GM18511 (cell line): ENCODE measurements around the gene PCDHB11.
"Not testable (repeated sequence)": the region's sequence is repeated elsewhere in the genome, so short reads cannot be mapped to it uniquely, and the experiment has no call there.

Source experiments
- ATAC-seq: cut with Tn5 transposase; IDR thresholded peaks from one replicate; pipeline ENCODE4 v1.9.1; 2021; ENCODE audit warnings: mild to moderate bottlenecking, moderate library complexity; ENCODE audit not compliant: unreplicated experiment

The PCDHB11 gene

DNA sequence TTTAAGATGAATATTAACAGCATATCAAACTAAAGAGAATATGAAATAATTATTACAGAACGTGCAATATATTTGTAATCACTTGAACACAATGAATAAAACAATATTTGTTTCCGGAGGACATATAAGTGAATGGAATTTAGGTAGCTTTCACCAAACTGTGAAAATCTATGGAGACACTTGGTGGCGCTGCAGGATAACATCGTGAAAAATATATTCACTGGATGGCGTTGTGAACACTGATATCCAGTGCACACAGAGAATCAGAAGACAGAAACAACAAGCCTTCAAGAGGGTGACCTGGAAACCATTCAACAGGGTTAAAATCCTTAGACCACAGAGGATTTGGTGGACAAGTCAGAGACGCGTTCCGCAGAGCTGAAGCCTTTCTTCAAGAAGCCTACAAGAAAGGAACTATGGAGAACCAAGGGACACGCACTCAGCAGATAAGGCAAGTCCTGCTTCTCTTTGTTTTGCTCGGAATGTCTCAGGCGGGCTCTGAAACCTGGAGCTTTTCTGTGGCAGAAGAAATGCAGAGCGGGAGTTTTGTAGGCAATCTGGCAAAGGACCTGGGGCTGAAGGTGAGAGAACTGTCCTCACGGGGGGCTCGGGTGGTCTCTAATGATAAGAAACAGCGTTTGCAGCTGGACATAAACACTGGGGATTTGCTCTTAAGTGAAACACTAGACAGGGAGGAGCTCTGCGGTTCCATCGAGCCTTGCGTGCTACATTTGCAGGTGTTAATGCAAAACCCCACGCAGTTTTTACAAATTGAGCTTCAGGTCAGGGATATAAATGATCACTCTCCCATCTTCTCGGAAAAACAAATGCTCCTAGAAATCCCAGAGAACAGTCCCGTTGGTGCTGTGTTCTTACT lies at the start of gene PCDHB11:
PCDHB11 (plus strand) TSS at position 269 of the 877 bp plus-strand sequence; CDS start at position 417, 148 bp downstream.
- no peak for ATAC-seq

DNA sequence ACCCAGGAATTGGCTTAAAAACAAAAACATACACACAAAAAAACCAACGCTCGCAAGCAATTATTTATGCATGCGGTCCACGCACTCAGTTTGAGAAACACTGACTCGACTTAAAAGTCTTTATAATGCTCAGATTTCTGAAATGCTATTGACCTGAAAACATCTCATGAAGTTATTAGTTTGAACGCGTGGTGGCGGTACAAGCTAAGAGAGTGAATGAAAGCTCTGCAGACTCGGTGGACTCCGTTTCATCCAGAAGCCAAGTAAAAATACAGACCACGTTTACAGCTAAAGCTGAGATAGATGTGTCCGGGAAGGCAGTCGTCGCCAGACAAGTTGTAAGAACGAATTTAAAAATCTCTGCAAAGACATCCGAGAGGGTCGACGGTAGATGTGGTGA lies 49.6 kb upstream of the PCDHB11 start, which contains the start of gene PCDHB6:
PCDHB6 (plus strand) TSS at position 246 of the 400 bp plus-strand sequence. CDS start 201 bp downstream, outside the sequence.
- no peak for ATAC-seq

DNA sequence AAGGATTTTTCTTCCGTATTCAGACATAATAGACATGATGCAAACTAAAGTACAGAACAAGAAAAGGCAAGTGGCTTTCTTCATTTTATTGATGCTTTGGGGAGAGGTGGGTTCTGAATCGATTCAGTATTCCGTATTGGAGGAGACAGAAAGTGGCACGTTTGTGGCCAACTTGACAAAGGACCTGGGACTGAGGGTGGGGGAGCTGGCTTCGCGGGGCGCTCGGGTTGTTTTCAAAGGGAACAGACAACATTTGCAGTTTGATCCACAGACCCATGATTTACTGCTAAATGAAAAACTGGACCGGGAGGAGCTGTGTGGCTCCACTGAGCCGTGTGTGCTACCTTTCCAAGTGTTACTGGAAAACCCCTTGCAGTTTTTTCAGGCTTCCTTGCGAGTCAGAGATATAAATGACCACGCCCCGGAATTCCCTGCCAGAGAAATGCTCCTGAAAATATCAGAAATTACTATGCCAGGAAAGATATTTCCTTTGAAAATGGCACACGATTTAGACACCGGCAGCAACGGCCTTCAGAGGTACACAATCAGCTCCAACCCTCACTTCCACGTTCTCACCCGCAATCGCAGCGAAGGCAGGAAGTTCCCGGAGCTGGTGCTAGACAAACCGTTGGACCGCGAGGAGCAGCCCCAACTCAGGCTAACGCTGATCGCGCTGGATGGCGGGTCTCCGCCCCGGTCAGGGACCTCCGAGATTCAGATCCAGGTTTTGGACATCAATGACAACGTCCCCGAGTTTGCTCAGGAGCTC lies 49.0 kb upstream of the PCDHB11 start:
- no peak for ATAC-seq

DNA sequence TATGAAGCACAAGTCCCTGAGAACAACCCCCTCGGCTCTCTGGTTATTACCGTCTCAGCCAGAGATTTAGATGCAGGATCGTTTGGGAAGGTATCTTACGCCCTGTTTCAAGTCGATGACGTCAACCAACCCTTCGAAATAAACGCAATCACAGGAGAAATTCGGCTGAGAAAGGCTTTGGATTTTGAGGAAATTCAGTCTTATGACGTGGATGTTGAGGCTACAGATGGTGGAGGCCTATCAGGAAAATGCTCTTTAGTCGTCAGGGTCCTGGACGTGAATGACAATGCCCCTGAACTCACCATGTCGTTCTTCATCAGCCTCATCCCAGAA lies 48.5 kb upstream of the PCDHB11 start:
- no peak for ATAC-seq

DNA sequence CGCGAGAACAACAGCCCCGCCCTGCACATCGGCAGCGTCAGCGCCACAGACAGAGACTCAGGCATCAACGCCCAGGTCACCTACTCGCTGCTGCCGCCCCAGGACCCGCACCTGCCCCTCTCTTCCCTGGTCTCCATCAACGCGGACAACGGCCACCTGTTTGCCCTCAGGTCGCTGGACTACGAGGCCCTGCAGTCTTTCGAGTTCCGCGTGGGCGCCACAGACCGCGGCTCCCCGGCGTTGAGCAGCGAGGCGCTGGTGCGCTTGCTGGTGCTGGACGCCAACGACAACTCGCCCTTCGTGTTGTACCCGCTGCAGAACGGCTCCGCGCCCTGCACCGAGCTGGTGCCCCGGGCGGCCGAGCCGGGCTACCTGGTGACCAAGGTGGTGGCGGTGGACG lies 47.8 kb upstream of the PCDHB11 start:
- ATAC-seq, result not testable (repeated sequence)

DNA sequence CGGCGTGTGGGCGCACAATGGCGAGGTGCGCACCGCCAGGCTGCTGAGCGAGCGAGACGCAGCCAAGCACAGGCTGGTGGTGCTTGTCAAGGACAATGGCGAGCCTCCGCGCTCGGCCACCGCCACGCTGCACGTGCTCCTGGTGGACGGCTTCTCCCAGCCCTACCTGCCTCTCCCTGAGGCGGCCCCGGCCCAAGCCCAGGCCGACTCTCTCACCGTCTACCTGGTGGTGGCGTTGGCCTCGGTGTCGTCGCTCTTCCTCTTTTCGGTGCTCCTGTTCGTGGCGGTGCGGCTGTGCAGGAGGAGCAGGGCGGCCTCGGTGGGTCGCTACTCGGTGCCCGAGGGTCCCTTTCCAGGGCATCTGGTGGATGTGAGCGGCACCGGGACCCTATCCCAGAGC lies 47.3 kb upstream of the PCDHB11 start:
- ATAC-seq, result not testable (repeated sequence)

DNA sequence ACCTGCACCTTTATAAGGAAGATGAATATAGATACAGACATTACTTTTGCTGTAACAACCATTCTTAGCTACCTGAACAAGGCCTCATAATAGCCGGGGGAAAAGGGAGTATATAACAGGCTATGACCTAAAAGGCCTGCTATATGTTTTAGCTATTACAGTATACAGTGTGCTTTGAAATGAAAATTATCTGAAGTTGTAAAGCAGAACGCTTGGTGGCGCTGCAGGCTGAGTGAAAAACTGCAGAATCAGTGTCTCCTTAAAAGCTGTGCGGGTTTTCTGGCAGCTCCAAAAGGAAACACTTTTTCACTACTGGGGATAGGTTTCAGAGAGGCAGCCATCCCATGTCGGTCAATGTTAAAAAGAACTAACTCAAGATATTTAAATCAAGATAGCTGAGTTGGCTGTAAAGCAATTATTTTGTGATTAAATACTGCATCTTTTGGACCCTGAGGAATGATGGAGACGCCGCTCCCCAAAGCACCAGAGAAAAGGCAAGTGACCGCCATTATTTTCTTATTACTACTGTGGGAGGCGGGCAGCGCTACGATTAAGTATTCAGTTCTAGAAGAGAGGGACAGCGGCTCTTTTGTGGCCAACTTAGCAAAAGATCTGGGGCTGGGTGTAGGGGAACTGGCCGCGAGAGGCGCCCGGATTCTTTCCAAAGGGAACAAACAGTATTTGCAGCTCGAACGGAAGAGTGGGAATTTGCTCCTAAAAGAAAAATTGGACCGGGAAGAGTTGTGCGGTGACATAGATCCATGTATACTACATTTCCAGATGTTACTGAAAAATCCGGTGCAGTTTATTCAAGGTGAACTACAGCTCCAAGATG lies 43.7 kb upstream of the PCDHB11 start:
- no peak for ATAC-seq

DNA sequence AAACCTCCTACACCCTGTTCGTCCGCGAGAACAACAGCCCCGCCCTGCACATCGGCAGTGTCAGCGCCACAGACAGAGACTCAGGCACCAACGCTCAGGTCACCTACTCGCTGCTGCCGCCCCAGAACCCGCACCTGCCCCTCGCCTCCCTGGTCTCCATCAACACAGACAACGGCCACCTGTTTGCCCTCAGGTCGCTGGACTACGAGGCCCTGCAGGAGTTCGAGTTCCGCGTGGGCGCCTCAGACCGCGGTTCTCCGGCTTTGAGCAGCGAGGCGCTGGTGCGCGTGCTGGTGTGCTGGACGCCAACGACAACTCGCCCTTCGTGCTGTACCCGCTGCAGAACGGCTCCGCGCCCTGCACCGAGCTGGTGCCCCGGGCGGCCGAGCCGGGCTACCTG lies 42.1 kb upstream of the PCDHB11 start:
- ATAC-seq, result not testable (repeated sequence)

DNA sequence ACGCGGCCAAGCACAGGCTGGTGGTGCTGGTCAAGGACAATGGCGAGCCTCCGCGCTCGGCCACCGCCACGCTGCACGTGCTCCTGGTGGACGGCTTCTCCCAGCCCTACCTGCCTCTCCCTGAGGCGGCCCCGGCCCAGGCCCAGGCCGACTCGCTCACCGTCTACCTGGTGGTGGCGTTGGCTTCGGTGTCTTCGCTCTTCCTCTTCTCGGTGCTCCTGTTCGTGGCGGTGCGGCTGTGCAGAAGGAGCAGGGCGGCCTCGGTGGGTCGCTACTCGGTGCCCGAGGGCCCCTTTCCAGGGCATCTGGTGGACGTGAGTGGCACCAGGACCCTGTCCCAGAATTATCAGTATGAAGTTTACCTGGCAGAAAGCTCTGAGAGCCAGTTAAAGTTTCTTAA lies 41.5 kb upstream of the PCDHB11 start:
- not testable (repeated sequence) for ATAC-seq

DNA sequence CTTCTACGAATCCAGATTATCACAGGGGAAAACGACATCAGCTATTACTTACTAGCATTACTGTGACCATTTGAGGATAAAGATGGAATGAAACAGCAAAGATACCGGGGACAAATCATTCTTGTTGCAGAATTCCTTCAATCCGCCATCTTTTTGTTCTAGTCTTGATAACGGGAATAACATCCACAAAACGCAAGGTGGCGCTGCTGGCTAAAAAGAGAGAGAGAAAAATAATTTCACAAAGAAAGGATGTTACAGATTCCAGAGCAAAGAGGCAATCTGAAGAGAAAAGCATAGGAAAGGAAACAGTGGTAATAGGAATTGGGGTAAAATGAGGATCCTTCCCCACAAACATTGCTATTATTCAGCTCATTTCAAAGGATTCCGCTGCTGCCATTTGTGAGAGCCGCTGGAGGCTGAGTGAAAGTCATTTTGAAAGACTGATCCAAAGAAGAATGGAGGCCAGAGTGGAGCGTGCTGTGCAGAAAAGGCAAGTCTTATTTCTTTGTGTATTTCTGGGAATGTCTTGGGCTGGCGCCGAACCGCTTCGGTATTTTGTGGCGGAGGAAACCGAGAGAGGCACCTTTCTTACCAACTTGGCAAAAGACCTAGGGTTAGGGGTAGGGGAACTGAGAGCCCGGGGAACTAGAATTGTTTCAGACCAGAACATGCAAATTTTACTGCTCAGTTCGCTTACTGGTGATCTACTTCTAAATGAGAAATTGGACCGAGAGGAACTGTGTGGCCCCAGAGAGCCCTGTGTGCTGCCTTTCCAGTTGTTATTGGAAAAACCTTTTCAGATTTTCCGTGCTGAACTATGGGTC lies 26.8 kb upstream of the PCDHB11 start, which contains the start of gene PCDHB7:
PCDHB7 (plus strand) TSS at position 264 of the 824 bp plus-strand sequence; CDS start at position 456, 192 bp downstream.
- no peak for ATAC-seq

DNA sequence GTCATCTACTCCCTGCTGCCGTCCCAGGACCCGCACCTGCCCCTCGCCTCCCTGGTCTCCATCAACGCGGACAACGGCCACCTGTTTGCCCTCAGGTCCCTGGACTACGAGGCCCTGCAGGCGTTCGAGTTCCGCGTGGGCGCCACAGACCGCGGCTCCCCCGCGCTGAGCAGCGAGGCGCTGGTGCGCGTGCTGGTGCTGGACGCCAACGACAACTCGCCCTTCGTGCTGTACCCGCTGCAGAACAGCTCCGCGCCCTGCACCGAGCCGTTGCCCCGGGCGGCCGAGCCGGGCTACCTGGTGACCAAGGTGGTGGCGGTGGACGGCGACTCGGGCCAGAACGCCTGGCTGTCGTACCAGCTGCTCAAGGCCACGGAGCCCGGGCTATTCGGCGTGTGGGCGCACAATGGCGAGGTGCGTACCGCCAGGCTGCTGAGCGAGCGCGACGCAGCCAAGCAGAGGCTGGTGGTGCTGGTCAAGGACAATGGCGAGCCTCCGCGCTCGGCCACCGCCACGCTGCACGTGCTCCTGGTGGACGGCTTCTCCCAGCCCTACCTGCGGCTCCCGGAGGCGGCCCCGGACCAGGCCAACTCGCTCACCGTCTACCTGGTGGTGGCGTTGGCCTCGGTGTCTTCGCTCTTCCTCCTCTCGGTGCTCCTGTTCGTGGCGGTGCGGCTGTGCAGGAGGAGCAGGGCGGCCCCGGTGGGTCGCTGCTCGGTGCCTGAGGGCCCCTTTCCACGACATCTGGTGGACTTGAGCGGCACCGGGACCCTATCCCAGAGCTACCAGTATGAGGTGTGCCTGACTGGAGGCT lies 24.9 kb upstream of the PCDHB11 start:
- ATAC-seq, result not testable (repeated sequence)

DNA sequence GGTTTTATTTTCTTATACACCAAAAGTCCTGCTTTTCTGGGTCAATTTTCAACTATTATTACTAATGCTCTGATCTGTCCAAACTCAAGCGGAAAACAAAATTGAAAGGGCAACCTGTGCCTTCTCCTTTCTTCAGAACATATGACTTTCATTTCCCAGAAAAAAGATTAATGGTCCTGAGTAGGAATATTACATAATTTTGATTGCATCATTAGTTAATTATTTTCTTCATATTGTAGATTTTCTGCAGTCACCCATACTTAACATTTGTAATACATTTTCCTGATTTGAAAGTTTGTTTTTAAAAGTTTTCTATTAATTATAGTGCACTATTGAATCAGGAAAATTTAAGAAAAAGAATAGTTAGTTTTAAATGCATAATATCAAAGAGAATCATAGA lies 23.5 kb upstream of the PCDHB11 start:
- ATAC-seq, result no peak

DNA sequence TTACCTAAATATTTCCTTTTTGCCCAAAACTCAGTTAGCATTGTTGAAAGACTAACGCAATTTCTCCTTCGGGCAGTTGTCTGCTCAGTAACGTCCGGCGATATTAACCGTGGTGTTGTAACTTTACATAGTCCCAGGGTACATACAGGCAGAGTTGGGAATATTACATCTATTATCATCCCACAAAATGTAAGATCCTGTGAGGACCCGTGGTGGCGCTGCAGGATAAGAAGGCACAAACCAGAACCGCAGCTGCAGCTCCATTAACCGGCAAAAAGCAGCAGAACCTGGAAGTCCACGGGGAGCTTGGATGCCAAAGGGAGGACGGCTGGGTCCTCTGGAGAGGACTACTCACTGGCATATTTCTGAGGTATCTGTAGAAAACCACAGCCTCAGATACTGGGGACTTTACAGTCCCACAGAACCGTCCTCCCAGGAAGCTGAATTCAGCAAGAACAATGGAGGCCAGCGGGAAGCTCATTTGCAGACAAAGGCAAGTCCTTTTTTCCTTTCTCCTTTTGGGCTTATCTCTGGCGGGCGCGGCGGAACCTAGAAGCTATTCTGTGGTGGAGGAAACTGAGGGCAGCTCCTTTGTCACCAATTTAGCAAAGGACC lies 21.7 kb upstream of the PCDHB11 start, which contains the start of gene PCDHB8:
PCDHB8 (plus strand) TSS at position 214 of the 615 bp plus-strand sequence; CDS start at position 459, 245 bp downstream.
- not testable (repeated sequence) for ATAC-seq

DNA sequence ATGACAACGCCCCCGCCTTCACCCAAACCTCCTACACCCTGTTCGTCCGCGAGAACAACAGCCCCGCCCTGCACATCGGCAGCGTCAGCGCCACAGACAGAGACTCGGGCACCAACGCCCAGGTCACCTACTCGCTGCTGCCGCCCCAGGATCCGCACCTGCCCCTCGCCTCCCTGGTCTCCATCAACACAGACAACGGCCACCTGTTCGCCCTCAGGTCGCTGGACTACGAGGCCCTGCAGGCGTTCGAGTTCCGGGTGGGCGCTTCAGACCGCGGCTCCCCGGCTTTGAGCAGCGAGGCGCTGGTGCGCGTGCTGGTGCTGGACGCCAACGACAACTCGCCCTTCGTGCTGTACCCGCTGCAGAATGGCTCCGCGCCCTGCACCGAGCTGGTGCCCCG lies 20.1 kb upstream of the PCDHB11 start:
- not testable (repeated sequence) for ATAC-seq

DNA sequence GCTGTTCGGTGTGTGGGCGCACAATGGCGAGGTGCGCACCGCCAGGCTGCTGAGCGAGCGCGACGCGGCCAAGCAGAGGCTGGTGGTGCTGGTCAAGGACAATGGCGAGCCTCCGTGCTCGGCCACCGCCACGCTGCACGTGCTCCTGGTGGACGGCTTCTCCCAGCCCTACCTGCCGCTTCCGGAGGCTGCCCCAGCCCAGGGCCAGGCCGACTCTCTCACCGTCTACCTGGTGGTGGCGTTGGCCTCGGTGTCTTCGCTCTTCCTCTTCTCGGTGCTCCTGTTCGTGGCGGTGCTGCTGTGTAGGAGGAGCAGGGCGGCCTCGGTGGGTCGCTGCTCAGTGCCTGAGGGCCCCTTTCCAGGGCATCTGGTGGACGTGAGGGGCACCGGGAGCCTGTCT lies 19.6 kb upstream of the PCDHB11 start:
- ATAC-seq, result not testable (repeated sequence)

DNA sequence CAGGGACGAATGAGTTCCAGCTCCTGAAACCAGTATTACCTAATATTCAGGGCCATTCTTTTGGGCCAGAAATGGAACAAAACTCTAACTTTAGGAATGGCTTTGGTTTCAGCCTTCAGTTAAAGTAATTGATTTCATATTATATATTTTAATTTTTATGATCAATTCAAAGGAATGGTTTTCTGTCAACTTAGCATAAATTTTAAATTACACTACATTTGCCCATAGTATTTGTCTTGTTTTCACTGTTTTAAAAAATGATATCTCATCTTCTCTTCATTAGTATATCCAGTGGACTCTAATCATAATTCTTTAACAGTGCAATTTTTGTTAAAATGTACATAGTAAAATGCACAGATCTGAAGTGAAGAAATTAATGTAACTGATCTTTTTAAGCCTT lies 19.1 kb upstream of the PCDHB11 start:
- ATAC-seq, result no peak

DNA sequence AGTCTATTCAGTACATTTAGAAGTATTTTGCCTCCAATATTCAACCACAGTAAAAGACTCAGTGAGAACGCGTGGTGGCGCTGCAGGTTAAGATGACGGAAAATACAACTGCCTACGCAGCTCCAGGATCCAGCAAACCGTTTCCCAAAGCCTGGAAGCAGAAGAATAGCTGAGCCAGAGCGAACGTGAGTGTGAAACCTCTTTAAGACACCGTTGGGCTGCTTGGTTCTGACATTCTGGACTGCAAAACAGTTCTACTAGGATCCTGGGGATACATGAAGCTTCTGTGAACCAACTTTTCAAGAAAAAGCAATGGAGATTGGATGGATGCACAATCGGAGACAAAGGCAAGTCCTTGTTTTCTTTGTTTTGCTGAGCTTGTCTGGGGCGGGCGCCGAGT lies 17.2 kb upstream of the PCDHB11 start, which contains the start of gene PCDHB16:
PCDHB16 (plus strand) TSS at position 140 of the 400 bp plus-strand sequence; CDS start at position 313, 173 bp downstream.
- no peak for ATAC-seq

DNA sequence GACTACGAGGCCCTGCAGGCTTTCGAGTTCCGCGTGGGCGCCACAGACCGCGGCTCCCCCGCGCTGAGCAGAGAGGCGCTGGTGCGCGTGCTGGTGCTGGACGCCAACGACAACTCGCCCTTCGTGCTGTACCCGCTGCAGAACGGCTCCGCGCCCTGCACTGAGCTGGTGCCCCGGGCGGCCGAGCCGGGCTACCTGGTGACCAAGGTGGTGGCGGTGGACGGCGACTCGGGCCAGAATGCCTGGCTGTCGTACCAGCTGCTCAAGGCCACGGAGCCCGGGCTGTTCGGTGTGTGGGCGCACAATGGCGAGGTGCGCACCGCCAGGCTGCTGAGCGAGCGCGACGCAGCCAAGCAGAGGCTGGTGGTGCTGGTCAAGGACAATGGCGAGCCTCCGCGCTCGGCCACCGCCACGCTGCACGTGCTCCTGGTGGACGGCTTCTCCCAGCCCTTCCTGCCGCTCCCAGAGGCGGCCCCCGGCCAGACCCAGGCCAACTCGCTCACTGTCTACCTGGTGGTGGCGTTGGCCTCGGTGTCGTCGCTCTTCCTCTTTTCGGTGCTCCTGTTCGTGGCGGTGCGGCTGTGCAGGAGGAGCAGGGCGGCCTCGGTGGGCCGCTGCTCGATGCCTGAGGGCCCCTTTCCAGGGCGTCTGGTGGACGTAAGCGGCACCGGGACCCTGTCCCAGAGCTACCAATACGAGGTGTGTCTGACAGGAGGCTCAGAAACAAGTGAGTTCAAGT lies 15.1 kb upstream of the PCDHB11 start:
- not testable (repeated sequence) for ATAC-seq
